ENCODE results near the gene LPXN.

LPXN gene

DNA sequence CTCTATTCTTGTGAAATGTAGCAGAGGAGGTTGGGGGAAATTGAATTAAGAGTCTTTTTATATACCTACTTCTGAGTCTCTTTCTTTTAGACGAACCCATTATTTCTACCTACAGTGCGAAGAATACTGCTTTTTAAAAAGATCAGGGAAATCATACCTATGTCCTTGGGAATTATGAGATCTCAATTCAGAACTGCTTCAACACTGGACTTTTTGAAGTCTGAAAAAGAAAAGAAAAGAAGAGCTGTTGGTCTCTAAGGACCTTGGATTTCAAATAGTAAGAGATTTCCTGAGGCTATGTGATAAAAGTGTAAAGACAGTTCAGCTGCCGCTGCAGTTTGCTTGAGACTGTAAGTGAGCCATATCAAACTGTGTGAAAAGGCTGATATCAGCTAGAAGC, 64.0 kb downstream of the LPXN start:
- DNase-seq: no peak

- DNase-seq: no peak
Measured at GRCh38 chr11:58509748-58510147, 65.9 kb downstream of the LPXN start.

DNA sequence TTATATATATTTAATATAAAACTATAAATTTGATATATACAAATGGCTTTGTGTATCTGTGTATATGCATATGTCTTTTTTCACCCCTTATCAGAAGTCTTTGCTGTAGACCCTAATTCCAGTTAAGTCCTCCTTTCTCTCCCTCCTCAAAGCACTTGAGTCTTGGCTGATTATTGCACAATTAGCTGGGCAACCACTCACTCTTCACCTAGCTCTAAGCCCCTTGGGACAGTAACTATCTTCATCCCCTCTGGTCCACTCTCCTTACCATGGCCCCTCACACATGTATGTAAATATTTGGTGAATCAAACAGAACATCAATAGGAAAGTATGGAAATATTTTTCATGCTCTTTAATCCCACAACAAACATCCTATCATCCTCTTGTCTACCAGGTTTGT, 66.8 kb downstream of the LPXN start:
- DNase-seq: no peak

- DNase-seq: no peak
Measured at GRCh38 chr11:58508005-58508404, 67.7 kb downstream of the LPXN start, which contains the start of gene OR5B21. OR5B21 (minus strand) TSS chr11:58508105; CDS start chr11:58508105, 0 bp downstream.

DNA sequence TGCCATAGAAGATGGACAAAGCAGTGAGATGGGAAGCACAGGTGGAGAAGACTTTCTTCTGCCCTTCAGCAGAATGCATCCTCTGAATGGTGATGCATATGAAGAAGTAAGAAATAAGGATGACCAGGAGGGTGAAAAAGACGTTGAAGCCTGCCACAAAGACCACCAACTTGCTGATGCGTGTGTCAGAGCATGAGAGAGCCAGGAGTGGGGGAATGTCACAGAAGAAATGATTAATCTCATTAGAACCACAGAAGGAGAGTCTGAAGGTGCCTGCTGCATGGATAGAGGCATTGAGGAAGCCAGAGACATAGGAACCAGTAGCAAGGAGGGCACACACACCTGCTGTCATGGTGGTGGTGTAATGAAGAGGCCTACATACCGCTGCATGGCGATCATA, 68.3 kb downstream of the LPXN start:
- no peak for DNase-seq

DNA sequence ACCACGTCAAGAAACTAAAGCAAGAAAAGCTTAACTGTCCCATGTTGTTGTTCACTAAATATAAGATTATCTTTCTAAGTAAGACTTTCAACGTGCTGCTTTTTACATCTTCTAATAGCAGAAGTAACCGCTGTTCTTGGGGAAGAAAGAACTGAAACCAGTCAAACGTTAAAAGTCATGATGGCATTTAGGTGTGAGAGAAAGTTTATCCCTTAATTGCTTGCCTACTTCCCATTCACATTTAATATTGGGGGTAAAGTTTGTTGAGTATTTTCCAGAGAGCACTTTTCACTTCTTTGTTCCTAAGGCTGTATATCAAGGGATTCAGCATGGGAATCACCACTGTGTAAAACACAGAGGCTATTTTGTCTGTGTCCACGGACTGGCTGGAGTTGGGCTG, 68.7 kb downstream of the LPXN start:
- no peak for DNase-seq

GRCh38 chr11:58505849-58506248, 69.8 kb downstream of the LPXN start:
- DNase-seq: no peak

DNA sequence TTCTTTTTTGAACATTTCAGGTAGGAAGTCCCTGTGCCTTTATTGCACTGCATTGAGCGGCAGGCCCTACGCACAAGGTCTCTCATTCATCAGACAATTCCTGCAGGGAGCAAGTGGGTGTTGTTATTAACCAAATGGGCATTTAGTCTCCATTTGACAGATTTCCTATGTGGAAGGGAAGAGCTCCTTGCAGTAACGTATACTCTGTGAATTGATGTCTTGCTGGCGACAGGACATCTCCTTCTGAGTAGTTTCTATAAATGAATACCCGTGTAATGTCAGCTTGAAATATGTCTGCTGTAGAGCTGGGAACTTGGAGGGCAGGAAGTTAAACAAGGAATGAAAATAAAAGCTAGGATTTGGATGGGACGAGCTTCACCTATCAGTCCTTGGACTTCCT, 71.4 kb downstream of the LPXN start:
- no peak for DNase-seq

GRCh38 chr11:58503361-58503856, 72.2 kb downstream of the LPXN start:
- DNase-seq: no peak

DNA sequence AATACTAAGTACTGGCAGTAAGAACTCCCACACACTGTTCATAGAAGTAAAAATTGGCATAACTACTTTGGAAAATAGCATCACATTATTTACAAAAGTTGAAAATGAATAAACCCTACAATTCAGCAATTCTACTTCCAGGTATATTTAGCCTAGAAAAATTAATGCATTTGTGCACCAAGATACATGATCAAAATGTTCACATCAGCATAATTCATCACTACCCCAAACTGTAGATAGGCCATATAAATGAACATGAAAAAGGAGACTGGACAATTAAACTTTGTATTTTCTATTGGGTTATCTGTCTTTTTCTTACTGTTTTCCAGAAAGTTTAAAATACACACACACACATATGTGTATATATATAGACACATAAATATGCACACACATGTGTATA, 73.7 kb downstream of the LPXN start:
- no peak for DNase-seq

DNA sequence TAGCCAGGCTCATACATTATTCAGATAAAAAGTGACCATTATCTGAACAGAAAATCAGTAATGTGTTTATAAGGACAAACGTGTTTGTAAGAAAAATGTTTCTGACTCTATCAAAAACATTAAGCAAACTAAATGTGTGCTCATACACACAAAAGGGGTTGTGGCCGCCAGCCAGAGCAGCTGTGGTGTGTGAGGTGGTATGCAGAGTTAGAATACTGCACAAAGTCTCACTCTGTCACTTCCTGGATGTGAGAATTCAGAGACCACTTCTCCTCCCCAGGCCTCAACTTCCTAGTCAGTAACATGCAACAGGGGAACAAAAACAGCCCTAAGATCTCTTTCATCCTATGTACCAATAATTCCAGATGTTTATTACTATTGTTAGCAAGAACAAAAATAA, 77.2 kb downstream of the LPXN start:
- peak; percentile 24 for DNase-seq

- DNase-seq: no peak
Measured at GRCh38 chr11:58497951-58498350, 77.7 kb downstream of the LPXN start.

- no peak for DNase-seq
Measured at GRCh38 chr11:58495906-58496305, 79.8 kb downstream of the LPXN start.

- no peak for DNase-seq
Measured at GRCh38 chr11:58494101-58494500, 81.6 kb downstream of the LPXN start.

GRCh38 chr11:58493676-58494075, 82.0 kb downstream of the LPXN start:
- no peak for DNase-seq

DNA sequence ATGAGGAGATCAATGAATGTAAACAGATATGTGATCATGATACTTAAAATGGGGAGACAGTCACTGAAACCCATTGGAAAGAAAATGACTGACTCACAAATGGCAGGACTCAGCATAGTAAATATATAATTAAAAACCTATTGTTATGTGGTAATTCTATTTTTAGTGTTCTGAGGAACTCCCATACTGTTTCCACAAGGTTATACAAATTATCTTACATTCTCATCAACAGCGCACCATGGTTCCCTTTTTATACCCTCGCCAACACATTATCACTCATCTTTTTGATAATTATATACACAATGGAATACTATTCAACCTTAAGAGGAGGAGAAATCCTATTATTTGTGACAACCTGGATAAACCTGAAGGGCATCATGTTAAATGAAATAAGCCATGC, 84.8 kb downstream of the LPXN start:
- no peak for DNase-seq

GRCh38 chr11:58487170-58487569, 88.5 kb downstream of the LPXN start:
- no peak for DNase-seq

DNA sequence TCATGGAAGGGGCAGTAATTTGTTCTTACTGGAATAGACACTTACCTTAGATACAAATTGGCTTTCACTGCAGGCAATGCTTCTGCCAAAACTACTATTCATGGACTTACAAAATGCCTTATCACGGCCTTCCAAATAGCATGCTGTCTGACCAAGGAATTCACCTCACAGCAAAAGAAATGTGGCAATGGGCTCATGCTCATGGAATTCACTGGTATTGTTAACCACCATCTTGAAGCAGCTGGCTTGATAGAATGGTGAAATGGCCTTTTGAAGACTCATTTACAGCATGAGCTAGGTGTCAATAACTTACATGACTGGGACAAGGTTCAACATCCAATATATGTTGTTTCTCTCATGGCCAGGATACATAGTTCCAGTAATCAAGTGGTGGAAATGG, 89.7 kb downstream of the LPXN start:
- DNase-seq: no peak

Measured in GDM1 (cell line).